SK-N-SH (cell line): Measurements from ENCODE around the gene EXOC6B. TPM values are rescaled to one million over a fixed set of nuclear protein-coding genes. Genes with fewer than 3 reads are reported as not detected.

ENCODE experiments used
- CTCF ChIA-PET: fragments of 300-600, 350-600 bp; formaldehyde crosslinking; extraction: SDS; loops from one replicate; lab custom pipeline; 2021; lab: Yijun Ruan, JAX
- POLR2A ChIA-PET: fragments of 350-600 bp; sonication (Branson Sonifier 250); formaldehyde crosslinking; extraction: SDS; loops from one replicate; lab custom pipeline; 2020; ENCODE audit warnings: antibody characterized with exemption, inconsistent platforms; lab: Yijun Ruan, JAX
- DNase-seq: peaks from one replicate; pipeline ENCODE4 v3.0.0; 2012
- H2AFZ ChIP-seq: fragments of 200-600 bp; sonication (generic); 2 replicates; pipeline ENCODE4 v1.8.1; 2016; ENCODE audit warnings: antibody characterized with exemption, mild to moderate bottlenecking, low read depth
- H3F3A ChIP-seq: fragments of 200-600 bp; sonication (generic); replicated peaks from 2 replicates; pipeline ENCODE3; 2016; ENCODE audit warnings: antibody characterized with exemption, mild to moderate bottlenecking; ENCODE audit not compliant: insufficient read depth
- H3K27ac ChIP-seq, 2 experiments: fragments of 200-500 bp in 1 of 2; fragments of 200-600 bp in 1 of 2; sonication (Bioruptor generic) in 1 of 2; sonication (generic), shearing (Covaris generic) in 1 of 2; 2 replicates each; pipeline versions ENCODE4 v1.5.1 to v1.6.1; 2014 to 2016; ENCODE audit warnings: low read depth in 2 of 2, inconsistent platforms in 1 of 2, low read length in 1 of 2, mild to moderate bottlenecking in 1 of 2, mixed read lengths in 1 of 2
- H3K27me3 ChIP-seq: fragments of 200-600 bp; sonication (generic), shearing (Covaris generic); 2 replicates; pipeline ENCODE4 v1.6.1; 2016; ENCODE audit warnings: mixed run types; ENCODE audit not compliant: insufficient read depth
- H3K36me3 ChIP-seq, 2 experiments: fragments of 200-500 bp in 1 of 2; fragments of 200-600 bp in 1 of 2; sonication (Bioruptor generic) in 1 of 2; sonication (generic) in 1 of 2; replicated peaks in 1 of 2; 2 replicates each; pipeline versions ENCODE3 to v1.5.1; 2014 to 2016; ENCODE audit warnings: low read length in 1 of 2, mild to moderate bottlenecking in 1 of 2; ENCODE audit not compliant: insufficient read depth in 2 of 2, control insufficient read depth in 1 of 2
- H3K4me1 ChIP-seq, 2 experiments: fragments of 200-500 bp in 1 of 2; fragments of 200-600 bp in 1 of 2; sonication (Bioruptor generic) in 1 of 2; sonication (generic), shearing (Covaris generic) in 1 of 2; 2 replicates each; pipeline versions ENCODE4 v1.5.1 to v1.6.1; 2014 to 2016; ENCODE audit warnings: low read depth in 1 of 2, low read length in 1 of 2, mixed run types in 1 of 2; ENCODE audit not compliant: insufficient read depth in 2 of 2, control insufficient read depth in 1 of 2
- H3K4me2 ChIP-seq: fragments of 200-600 bp; sonication (generic), shearing (Covaris generic); 2 replicates; pipeline ENCODE4 v1.6.1; 2017; ENCODE audit warnings: mixed run types
- H3K4me3 ChIP-seq, 2 experiments: fragments of 200-500 bp in 1 of 2; fragments of 200-600 bp in 1 of 2; sonication (Bioruptor generic) in 1 of 2; sonication (generic), shearing (Covaris generic) in 1 of 2; 2 replicates each; pipeline versions ENCODE4 v1.5.1 to v1.8.1; 2014 to 2016; ENCODE audit warnings: low read depth in 2 of 2, inconsistent platforms in 1 of 2, low read length in 1 of 2, mild to moderate bottlenecking in 1 of 2, mixed read lengths in 1 of 2, moderate library complexity in 1 of 2
- H3K79me2 ChIP-seq: fragments of 200-600 bp; sonication (generic); 2 replicates; pipeline ENCODE4 v1.8.1; 2017; ENCODE audit warnings: mild to moderate bottlenecking; ENCODE audit not compliant: insufficient read depth
- H3K9ac ChIP-seq: fragments of 200-600 bp; sonication (generic); 2 replicates; pipeline ENCODE4 v1.6.1; 2017; ENCODE audit warnings: mixed run types
- H3K9me2 ChIP-seq: fragments of 200-600 bp; sonication (generic); 2 replicates; pipeline ENCODE4 v1.6.1; 2017; ENCODE audit warnings: mixed run types
- H3K9me3 ChIP-seq: fragments of 200-600 bp; sonication (generic); 2 replicates; pipeline ENCODE4 v1.6.1; 2017; ENCODE audit warnings: mixed run types, mild to moderate bottlenecking, moderate library complexity
- H4K20me1 ChIP-seq: fragments of 200-600 bp; sonication (generic); 2 replicates; pipeline ENCODE4 v1.6.1; 2017; ENCODE audit warnings: mild to moderate bottlenecking, mixed run types; ENCODE audit not compliant: insufficient read depth
- CTCF ChIP-seq: fragments of 200-600 bp; sonication (generic); IDR thresholded peaks from 2 replicates; pipeline ENCODE4 v1.6.1; 2017; ENCODE audit warnings: antibody characterized with exemption, mild to moderate bottlenecking, moderate library complexity
- FOXM1 ChIP-seq: IDR thresholded peaks from 2 replicates; pipeline ENCODE4 v1.4.0; 2012; ENCODE audit warnings: low read depth, mild to moderate bottlenecking
- GABPA ChIP-seq: IDR thresholded peaks from 2 replicates; pipeline ENCODE4 v1.4.0; 2012; ENCODE audit warnings: low read depth, mild to moderate bottlenecking
- NFIC ChIP-seq: IDR thresholded peaks from 2 replicates; pipeline ENCODE4 v1.4.0; 2012; ENCODE audit warnings: borderline replicate concordance
- REST ChIP-seq: IDR thresholded peaks from 2 replicates; pipeline ENCODE4 v1.6.1; 2012; ENCODE audit warnings: mild to moderate bottlenecking, low read depth, low read length, moderate library complexity
- RFX5 ChIP-seq: IDR thresholded peaks from 2 replicates; pipeline ENCODE4 v1.6.1; 2012; ENCODE audit warnings: mild to moderate bottlenecking, improper control_type of control experiment, low read length
- TAF1 ChIP-seq: IDR thresholded peaks from 2 replicates; pipeline ENCODE4 v1.6.1; 2012; ENCODE audit warnings: low read depth, mild to moderate bottlenecking, low read length, moderate library complexity, borderline replicate concordance
- TEAD4 ChIP-seq: IDR thresholded peaks from 2 replicates; pipeline ENCODE4 v1.4.0; 2012; ENCODE audit warnings: mild to moderate bottlenecking, borderline replicate concordance; ENCODE audit not compliant: insufficient read depth
- WGBS: methylation state at CpG from one replicate; pipeline ENCODE4 v1.1.6; 2017; ENCODE audit warnings: low lambda C conversion rate; 5-methylcytosine and 5-hydroxymethylcytosine counted together
- polyA plus RNA-seq, 3 experiments: library from polyadenylated mRNA; depleted of rRNA; stranded (reverse); fragments of >200 nt; gene quantifications; 2 replicates each; pipeline ENCODE4 v1.2.3, GENCODE V29; 2012

The EXOC6B gene
- polyA plus RNA-seq, 1 of the 3 experiments (the other 2 are of a cell fraction) = 7.4 TPM

GRCh38 chr2:72139471-72139873 lies 686.4 kb downstream of the EXOC6B start:
- Histone ChIP-seq H3K9ac (no peak overlapping the region), H3K27me3 (peaks cover 10% of the 10 kb centered on the region), H3K9me3 (no peaks in the 10 kb centered on the region), H3K4me1 (no peaks in the 10 kb centered on the region; a peak in 1 of 4 replicates), H3K4me3 (no peak overlapping the region), H3K36me3 (no peaks in the 10 kb centered on the region), H4K20me1 (no peaks in the 10 kb centered on the region), H3F3A (no peaks in the 10 kb centered on the region), H3K9me2 (no peaks in the 10 kb centered on the region), H2AFZ (no peak overlapping the region), H3K4me2 (no peak overlapping the region), H3K79me2 (no peaks in the 10 kb centered on the region), H3K27ac (no peak overlapping the region)
- ChIA-PET CTCF (interaction anchor here (1.5 to 5.7 kb wide), 6 partner anchors 10 to 593 kb away, joined by 4 to 58 read pairs (median 22); partner anchors contain the start of gene CYP26B1), POLR2A (no interaction called here)
- peak; percentile 15 for DNase-seq
- 75% methylated on average over 1 of the region's 8 CpGs for WGBS
- TF ChIP-seq GABPA = no peak
- TF ChIP-seq TEAD4 = no peak
- no peak for TF ChIP-seq TAF1
- no peak for TF ChIP-seq RFX5
- TF ChIP-seq REST = no peak

- H3K9me3 ChIP-seq = no peaks in the 10 kb centered on the region
- DNase-seq = peak; percentile 27
- TF ChIP-seq NFIC = no peak
- no peak for TF ChIP-seq CTCF
- TF ChIP-seq FOXM1 = no peak
- no peak overlapping the region for H3K27ac ChIP-seq
- H3K9ac ChIP-seq = no peak overlapping the region
- no peak overlapping the region for H3K4me2 ChIP-seq
- no peaks in the 10 kb centered on the region for H3F3A ChIP-seq
- POLR2A ChIA-PET = no interaction called here
- 62% methylated on average over 14 of the region's 14 CpGs for WGBS
- H4K20me1 ChIP-seq = no peaks in the 10 kb centered on the region
- H2AFZ ChIP-seq = no peak overlapping the region
- peaks cover 6% of the 10 kb centered on the region for H3K27me3 ChIP-seq
- no peaks in the 10 kb centered on the region for H3K79me2 ChIP-seq
- no peaks in the 10 kb centered on the region for H3K9me2 ChIP-seq
- no peak overlapping the region for H3K4me3 ChIP-seq
- H3K4me1 ChIP-seq = no peaks in the 10 kb centered on the region; a peak in 1 of 4 replicates
- no peaks in the 10 kb centered on the region for H3K36me3 ChIP-seq
- CTCF ChIA-PET = interaction anchor here (1.2 to 5.7 kb wide), 11 partner anchors 10 to 592 kb away, joined by 3 to 58 read pairs (median 6); partner anchors contain the start of gene CYP26B1
Measured at GRCh38 chr2:72138921-72139381, 686.9 kb downstream of the EXOC6B start.
